ENCODE results near the gene GFI1.
"Not testable (repeated sequence)": the region's sequence is repeated elsewhere in the genome, so short reads cannot be mapped to it uniquely, and the experiment has no call there.

The GFI1 gene

DNA sequence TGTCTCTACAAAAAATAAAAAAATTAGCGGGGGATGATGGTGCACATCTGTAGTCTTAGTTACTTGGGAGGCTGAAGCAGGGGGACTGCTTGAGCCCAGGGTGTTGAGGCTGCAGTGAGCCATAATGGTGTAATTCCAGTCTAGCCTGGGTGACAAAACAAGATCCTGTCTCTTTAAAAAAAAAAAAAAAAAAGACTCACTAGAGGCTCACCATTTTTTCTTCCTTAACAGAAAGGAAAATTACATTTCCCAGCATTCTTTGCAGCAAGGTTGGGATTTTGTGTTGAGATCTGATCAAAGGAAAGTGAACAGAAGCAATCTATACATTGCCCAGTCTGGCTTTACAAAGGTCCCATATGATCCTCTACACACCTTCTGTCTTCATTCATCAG lies 21.5 kb downstream of the GFI1 start:
- DNase-seq (ENCODE audit: low read depth in 3 of 3), result no peak

DNA sequence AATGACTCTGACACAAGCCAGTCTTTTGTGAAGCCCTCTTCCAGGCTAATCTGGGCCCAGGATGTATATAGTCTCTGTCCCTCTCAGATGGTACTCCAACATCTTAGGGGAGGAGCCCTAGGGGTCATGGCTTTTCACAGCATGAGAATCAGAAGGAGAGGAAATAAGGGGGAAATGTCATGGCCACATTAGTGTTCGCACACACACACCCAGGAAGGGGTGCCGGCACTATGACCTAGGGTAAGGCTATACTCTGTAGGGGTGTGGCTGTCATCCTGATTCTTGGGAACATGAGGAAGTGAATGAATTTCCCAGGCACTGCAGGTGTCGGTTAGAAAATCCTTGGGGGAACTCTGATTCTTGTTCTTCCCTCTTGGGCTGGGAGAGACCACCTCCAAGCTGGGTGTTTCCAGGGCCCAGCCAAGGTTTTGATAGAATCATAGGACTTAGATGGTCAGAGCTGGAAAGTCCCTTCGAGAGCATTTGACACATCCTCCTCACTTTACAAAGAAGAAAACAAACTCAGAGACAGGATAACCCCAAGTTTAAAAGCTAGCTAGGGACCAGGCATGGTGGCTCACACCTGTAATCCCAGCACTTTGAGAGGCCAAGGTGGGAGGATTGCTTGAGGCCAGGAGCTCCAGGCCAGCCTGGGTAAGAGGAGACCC lies 22.0 kb downstream of the GFI1 start:
- DNase-seq (ENCODE audit: low read depth in 3 of 3), result no peak

DNA sequence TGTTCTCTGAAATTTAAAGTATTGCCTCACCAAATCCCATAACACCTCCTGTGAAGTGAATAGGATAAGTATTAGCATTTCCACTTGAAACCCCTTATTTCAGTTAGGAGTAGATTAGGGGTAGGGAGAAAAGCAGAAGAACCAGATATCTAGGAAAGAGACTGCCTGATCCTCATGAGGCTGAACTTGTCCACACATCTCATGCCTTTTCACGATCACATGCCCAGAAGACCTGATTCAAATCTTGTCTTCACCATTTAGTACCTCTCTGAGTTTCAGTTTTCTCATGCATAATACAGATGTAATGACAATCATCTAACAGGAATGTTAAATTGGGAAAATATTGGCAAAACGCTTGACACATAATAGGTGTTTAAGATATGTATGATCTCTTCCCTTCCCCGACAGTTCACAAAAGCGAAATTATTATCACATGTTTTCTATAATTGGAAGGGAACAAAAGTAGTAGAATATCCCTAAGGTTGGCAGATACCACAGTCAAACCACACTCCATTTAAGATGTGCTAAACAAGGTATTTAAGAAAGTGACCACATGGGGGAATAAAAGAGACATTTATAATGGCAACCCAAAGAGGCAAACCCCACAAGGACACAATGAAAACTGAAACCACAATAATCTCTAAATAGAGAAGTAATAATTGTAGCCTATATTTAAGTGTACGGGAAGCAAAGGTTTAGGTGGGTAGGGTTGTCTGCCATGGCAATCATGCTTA lies 25.2 kb downstream of the GFI1 start:
- no peak for DNase-seq (ENCODE audit: low read depth in 3 of 3)

DNA sequence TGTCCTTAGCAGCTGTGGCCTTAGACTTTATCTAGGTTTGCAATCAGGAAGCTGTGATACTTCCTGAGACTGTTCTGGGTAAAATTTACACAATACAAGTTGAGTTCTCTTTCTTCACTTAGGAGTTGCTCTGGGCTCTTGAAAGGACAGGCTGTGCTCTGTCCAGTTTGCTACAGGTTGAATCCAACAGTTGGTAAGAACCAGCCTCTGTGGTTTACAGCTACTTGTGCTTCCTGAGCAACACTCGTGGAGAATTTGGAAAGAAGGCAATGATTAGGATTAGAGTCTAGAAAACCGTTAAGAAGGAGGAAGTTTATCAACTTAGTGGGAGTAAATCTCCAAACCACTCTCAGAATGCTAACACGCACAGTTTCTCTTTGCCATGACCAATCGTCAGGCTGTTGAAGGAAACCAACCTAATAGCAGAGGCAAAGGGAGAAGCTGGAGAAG lies 26.8 kb downstream of the GFI1 start:
- no peak for DNase-seq (ENCODE audit: low read depth in 3 of 3)

DNA sequence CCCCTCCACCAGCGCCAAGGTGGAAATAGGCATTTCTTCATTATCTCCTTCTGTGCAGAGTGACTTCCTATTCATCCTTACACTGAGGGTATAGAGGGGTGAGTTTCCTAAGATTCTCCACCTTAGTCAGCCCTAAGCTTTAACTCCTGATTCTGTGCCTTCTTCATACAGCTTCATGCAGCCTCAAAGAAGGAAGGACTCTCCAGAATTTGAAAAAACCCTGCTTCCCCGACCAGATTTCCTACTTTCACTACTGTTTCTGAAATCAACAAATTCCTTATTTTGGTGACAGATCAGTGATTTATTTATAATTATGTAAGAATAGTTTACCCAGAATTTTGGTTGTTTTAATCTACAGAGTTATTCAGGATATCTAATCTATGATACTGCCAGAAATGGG lies 28.6 kb downstream of the GFI1 start:
- DNase-seq (ENCODE audit: low read depth in 3 of 3), result no peak

DNA sequence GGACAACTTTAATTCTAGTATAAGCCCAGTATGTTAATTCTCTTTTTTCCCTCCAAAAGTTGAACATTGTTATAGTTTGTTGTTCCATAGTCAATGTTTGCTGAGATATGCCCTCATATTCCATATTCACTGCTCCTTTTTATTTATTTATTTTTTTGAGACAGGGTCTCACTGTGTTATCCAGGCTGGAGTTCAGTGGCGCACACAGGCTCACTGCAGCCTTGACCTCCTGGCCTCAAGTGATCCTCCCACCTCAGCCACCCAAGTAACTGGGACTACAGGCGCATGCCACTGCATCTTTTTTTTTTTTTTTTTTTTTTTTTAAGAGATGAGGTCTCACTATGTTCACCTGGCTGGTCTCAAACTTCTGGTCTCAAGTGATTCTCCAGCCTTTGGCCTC lies 38.7 kb downstream of the GFI1 start:
- DNase-seq (ENCODE audit: low read depth in 3 of 3), result no peak

DNA sequence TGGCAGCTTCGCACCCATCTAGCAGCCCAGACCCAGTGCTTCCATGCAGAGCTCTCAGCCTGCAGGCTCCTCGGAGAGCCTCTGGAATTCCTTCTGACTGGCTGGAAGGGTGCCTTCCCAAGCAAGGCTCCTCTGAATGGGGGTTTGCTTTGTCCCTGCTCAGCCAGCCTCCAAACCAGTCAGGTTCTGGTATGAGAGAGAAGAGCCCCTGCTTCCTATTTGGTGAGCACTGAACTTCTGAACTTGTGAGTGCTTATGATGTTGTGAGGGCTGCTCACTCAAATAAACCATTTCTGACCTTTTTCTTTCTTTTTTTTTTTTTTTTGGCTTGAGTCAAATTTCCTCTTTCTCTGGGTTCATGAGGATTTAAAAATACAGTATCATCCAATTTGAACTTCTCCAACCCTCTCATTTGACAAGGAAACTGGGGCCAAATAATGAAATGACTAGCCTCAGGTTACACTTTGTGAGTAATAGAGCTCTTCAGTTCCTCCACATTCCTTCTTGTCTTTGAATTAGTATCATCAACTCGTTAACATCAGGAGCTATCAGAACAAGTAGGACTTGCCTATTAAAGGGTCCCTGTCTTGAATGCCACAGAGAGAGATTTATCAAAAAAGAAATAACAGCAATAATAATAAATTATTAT lies 39.6 kb downstream of the GFI1 start:
- no peak for DNase-seq (ENCODE audit: low read depth in 3 of 3)

DNA sequence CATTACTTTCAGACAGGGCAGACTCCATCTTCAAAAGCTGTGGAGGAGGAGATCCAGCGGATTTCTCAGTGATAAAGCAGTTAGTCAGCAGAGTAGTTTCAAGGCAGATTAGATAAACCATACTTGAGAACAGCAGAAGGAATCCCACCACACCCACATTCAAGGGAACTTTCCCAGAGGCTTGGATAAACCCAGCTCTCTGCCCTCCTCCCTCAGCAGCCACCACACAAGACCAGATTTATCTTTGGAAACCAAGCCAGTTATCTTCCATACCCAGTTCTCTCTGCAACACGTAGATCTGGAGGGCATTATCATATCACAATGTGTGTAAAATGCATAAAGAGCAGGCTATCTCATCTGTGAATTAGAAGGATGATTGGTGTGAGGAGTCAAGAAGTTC lies 40.2 kb downstream of the GFI1 start:
- DNase-seq (ENCODE audit: low read depth in 3 of 3), result no peak

DNA sequence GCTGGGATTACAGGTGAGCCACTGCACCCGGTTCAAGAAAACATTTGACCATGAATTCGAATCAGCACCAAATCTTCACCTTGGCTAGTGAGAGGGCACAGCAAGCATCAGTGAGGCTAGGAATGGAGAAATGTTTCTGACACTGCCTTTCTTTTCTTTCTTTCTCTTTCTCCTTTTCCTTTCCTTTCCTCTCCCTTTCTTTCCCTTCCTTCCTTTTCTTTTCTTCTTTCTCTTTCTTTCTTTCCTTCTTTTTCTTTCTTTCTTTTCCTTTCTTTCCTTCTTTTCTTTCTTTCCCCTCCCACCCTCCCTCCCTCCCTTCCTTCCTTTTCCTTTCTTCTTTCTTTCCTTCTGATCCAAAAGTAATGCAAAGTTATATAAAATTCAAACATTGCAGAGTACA lies 40.9 kb downstream of the GFI1 start:
- no peak for DNase-seq (ENCODE audit: low read depth in 3 of 3)

DNA sequence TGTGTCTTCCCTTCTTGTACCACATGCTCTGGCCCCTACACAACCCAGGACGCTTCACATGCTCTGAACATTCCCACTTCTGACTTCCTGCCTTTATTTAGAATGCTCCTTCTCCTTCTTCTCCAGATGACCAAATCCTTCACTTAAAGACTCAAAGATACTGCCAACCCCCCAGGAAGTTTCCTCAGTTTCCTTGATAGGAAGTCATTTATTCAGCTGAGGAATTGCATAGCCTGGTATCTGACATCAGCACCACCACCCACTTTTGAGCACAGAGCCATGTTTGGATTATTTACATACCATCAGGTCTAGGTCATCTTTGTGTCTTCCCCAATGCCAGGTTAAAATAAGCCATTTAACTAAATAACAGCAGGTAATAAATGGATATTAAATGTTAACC lies 42.4 kb downstream of the GFI1 start:
- no peak for DNase-seq (ENCODE audit: low read depth in 3 of 3)

DNA sequence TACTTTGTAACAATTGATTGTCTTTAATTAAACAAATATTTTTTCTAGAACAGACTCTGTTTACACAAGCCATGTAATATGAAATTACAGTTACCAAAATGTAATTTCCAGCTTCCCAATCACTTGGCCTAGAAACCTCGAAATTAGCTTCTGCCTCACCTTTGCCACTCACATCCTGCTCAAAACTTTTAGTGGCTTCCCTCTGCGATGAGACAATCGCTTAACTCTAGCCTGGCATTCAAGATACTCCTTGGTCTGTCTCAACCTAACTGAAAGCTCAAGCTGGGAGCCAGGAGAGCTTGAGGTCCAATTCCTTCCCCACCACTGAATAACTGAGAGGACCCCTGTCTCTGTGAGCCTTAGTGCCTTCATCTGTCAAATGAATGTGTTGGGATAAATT lies 42.8 kb downstream of the GFI1 start:
- DNase-seq (ENCODE audit: low read depth in 3 of 3), result no peak

DNA sequence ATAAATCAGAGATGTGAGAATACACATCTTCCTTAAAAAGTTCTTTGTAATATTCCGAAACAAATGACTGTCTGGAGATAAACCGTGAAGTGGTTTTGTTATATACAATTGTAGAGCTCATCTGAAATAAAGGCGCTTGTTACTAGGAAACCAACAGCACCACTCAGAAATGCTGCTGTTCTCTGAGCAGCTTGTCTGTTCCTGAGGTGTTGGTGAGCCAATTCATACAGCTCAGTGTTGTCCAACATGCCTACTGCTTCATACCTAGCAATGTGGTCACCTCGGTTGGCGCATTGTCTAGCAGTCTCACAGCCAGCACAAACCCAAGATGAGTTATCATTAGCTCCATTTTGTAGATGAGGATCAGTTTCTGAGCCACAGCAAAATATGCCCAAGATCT lies 44.4 kb downstream of the GFI1 start:
- no peak for DNase-seq (ENCODE audit: low read depth in 3 of 3)

DNA sequence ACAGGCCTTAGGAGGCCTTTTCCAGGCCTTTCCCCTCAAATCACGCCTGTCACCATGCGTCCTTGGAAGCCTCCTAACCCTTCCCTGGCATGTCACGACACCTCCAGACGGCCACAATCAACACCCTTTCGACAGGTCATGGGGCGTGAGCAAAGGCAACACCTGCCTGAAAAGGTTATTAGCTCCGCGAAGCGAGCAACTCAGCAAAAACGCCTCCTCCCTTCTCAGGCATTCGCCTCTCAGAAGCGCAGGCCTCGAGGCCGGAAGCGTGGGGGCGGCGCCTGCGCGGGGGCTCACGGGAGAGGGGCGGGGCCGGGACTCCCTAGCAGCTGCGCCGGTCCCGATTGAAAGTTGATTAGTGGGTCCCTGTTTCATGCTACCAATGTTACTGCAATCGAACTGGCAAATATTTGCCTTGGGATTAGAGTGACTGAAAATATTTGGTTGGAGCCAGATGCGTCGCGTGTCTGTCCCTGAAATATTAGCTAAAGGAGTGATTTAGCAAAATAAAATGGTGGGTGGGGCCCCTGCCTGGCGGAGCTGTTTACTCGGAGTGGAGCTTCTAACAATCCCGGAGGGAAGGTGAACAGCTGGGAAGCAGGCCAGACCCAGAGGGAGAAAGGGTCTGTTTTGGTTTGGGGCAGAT lies 44.9 kb downstream of the GFI1 start:
- DNase-seq (ENCODE audit: low read depth in 3 of 3), result no peak

DNA sequence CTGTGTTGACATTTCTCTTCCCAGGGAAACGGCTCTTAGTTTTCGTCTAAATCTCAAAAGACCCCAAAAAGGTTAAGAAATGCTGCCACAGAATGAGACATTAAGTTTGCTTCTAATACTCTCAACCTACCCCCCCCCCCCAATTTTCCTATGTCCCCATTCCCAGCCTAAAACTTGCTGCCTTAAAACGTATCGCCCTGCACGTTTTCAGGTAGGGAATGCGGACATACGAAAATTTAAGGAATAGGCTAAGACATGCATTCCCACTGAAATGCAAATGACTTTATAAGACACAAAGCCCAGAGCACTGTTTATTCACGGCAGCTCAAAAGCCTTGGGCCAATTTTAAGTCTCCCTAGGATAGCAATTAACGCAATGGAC lies 45.4 kb downstream of the GFI1 start:
- DNase-seq (ENCODE audit: low read depth in 3 of 3), result no peak

DNA sequence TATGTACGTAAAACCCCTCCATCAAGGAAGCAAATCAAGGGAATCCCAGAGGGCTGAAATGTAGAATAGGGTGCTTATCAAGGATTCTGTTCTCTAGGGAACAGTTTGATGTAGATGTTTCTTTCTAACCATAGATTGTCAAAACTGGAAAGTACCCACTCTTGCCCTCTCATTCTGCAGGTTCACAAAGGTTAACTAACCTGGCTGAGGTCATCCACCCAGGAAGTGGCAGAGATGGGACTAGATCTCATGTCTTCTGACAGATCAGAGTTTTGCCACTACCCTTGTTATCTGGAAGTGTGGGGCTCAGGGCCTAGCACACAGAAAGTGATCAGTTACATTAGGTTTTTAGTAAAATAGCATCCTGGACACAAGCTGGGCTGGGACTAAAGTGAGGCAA lies 47.4 kb downstream of the GFI1 start:
- no peak for DNase-seq (ENCODE audit: low read depth in 3 of 3)

DNA sequence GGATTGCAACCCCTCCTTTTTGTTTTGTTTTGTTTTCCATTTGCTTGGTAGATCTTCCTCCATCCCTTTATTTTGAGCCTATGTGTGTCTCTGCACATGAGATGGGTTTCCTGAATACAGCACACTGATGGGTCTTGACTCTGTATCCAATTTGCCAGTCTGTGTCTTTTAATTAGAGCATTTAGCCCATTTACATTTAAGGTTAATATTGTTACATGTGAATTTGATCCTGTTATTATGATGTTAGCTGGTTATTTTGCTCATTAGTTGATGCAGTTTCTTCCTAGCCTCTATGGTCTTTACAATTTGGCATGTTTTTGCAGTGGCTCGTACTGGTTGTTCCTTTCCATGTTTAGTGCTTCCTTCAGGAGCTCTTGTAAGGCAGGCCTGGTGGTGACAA lies 52.2 kb downstream of the GFI1 start:
- not testable (repeated sequence) for DNase-seq (ENCODE audit: low read depth in 3 of 3)

DNA sequence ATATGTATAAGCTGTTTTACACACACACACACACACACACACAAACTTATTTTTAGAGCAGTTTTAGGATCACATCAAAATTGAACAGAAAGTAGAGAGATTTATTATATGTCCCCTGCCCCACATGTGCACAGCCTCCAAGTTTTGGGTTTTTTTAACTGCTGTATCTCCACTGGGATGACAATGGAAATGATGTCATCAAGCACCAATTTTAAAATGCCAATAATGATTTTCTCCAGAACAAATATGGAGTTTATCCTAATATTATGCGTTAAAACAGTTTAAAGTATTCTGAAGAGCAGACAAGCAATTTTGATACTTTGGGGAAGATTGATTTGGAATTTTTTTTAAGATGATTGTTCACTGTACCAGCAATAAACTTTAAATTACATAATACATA lies 56.7 kb downstream of the GFI1 start:
- DNase-seq (ENCODE audit: low read depth in 3 of 3), result no peak

DNA sequence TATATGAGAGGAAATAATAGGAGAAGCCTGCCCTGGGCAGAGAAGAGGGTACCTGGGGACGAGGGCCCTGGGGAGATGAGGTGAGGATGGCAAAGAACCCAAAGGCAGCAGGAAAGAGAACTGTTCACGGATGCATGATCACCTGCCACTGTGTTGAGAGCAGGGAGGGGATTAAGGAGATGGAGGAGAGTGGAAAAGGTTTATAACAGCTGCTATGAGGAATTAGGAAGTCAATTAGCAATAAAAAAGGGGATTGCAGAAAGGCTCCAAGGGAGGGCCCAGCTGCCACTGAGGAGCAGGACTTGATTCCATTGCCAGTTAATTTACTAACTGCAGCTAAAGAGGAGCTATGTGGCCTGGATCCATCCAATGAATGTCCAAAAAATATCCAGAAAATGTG lies 61.1 kb downstream of the GFI1 start:
- DNase-seq (ENCODE audit: low read depth in 3 of 3), result no peak
